Peyer's patch (tissue), 4 donors: ENCODE data around the gene ELOVL5. TPM values are rescaled to one million over a fixed set of nuclear protein-coding genes. Genes with fewer than 3 reads are reported as not detected.

Source experiments
- DNase-seq, 3 donors: peaks; one replicate each; pipeline ENCODE4 v3.0.0-alpha.2; 2017 to 2019
- H3K27ac ChIP-seq, 4 donors: fragments of 200-600 bp; sonication (generic); one replicate each; pipeline ENCODE4 v1.5.1; 2016 to 2019
- H3K27me3 ChIP-seq, 2 donors: fragments of 200-600 bp; sonication (generic); one replicate each; pipeline ENCODE4 v1.5.1; 2019
- H3K36me3 ChIP-seq, 3 donors: fragments of 200-600 bp; sonication (generic); one replicate each; pipeline ENCODE4 v1.5.1; 2016 to 2019
- H3K4me1 ChIP-seq, 4 donors: fragments of 200-600 bp; sonication (generic); one replicate each; pipeline ENCODE4 v1.5.1; 2016 to 2019
- H3K4me3 ChIP-seq, 4 donors: fragments of 200-600 bp; sonication (generic); 1 replicate in 3 of 4; 2 replicates in 1 of 4; pipeline ENCODE4 v1.5.1; 2016 to 2019; ENCODE audit warnings: mild to moderate bottlenecking in 1 of 4
- H3K9me3 ChIP-seq, 4 donors: fragments of 200-600 bp; sonication (generic); one replicate each; pipeline ENCODE4 v1.5.1; 2016 to 2019; ENCODE audit warnings: mild to moderate bottlenecking in 1 of 4
- CTCF ChIP-seq, 6 experiments: fragments of 450-650 bp in 4 of 6; fragments of 200-600 bp in 2 of 6; sonication (generic) in 1 of 6; IDR thresholded peaks; one replicate each; pipeline ENCODE4 v1.5.1; 2017 to 2019; ENCODE audit warnings: antibody characterized with exemption in 6 of 6, mild to moderate bottlenecking in 3 of 6, moderate library complexity in 1 of 6
- POLR2A ChIP-seq, 2 donors: fragments of 450-650 bp; IDR thresholded peaks; one replicate each; pipeline ENCODE4 v1.5.1; 2017; ENCODE audit warnings: antibody characterized with exemption in 2 of 2, mild to moderate bottlenecking in 2 of 2, moderate library complexity in 2 of 2
- total RNA-seq, 4 donors: library from RNA; depleted of rRNA; stranded (reverse); fragments of >200 nt; gene quantifications; one replicate each; pipeline ENCODE4 v1.1.0, GENCODE V29; 2016

Gene ELOVL5
- total RNA-seq, 4 donors from 2014 or later, result 40.3 to 101 (median 78.6) TPM

- no peaks in the 10 kb centered on the region for H3K4me1 ChIP-seq
- H3K4me3 ChIP-seq, result no peak overlapping the region
- TF ChIP-seq POLR2A (IDR thresholded peaks at IDR 0.05), result no peak
- no peak for TF ChIP-seq CTCF (IDR thresholded peaks at IDR 0.05)
- peaks cover 0 to 23% (median 0%) of the 10 kb centered on the region in 3 donors for H3K36me3 ChIP-seq
- DNase-seq, result no peak
- H3K27ac ChIP-seq, result no peak overlapping the region
- no peaks in the 10 kb centered on the region for H3K9me3 ChIP-seq
- no peaks in the 10 kb centered on the region for H3K27me3 ChIP-seq
Observed at GRCh38 chr6:53257533-53257932, 91.2 kb downstream of the ELOVL5 start.

GRCh38 chr6:53257001-53257400 is 91.7 kb downstream of the ELOVL5 start:
- H3K9me3 ChIP-seq, result no peaks in the 10 kb centered on the region
- no peaks in the 10 kb centered on the region for H3K4me1 ChIP-seq
- H3K27me3 ChIP-seq, result no peaks in the 10 kb centered on the region
- no peak overlapping the region for H3K4me3 ChIP-seq
- H3K27ac ChIP-seq, result no peak overlapping the region
- DNase-seq, result no peak
- H3K36me3 ChIP-seq, result peaks cover 0 to 17% (median 0%) of the 10 kb centered on the region in 3 donors
- TF ChIP-seq POLR2A (IDR thresholded peaks at IDR 0.05) (no peak), CTCF (IDR thresholded peaks at IDR 0.05) (no peak)

- no peak for DNase-seq
- Histone ChIP-seq H3K27ac (no peak overlapping the region), H3K9me3 (no peaks in the 10 kb centered on the region), H3K4me3 (no peak overlapping the region), H3K36me3 (no peaks in the 10 kb centered on the region), H3K27me3 (no peaks in the 10 kb centered on the region), H3K4me1 (no peaks in the 10 kb centered on the region)
- TF ChIP-seq CTCF (IDR thresholded peaks at IDR 0.05) (no peak), POLR2A (IDR thresholded peaks at IDR 0.05) (no peak)
Observed at GRCh38 chr6:53252177-53252692, 96.5 kb downstream of the ELOVL5 start.

- Histone ChIP-seq H3K36me3 (no peaks in the 10 kb centered on the region), H3K27ac (no peak overlapping the region), H3K4me3 (no peak overlapping the region), H3K4me1 (peaks cover 0 to 2% (median 0%) of the 10 kb centered on the region in 4 donors), H3K9me3 (no peaks in the 10 kb centered on the region), H3K27me3 (no peaks in the 10 kb centered on the region)
- TF ChIP-seq CTCF (IDR thresholded peaks at IDR 0.05) (no peak), POLR2A (IDR thresholded peaks at IDR 0.05) (no peak)
- DNase-seq, result no peak
Observed at GRCh38 chr6:53251033-53251672, 97.6 kb downstream of the ELOVL5 start.

- Histone ChIP-seq H3K9me3 (no peaks in the 10 kb centered on the region), H3K27me3 (no peaks in the 10 kb centered on the region), H3K36me3 (no peaks in the 10 kb centered on the region), H3K4me3 (no peak overlapping the region), H3K27ac (no peak overlapping the region), H3K4me1 (peaks cover 0 to 7% (median 0%) of the 10 kb centered on the region in 4 donors)
- no peak for DNase-seq
- TF ChIP-seq CTCF (IDR thresholded peaks at IDR 0.05) (no peak), POLR2A (IDR thresholded peaks at IDR 0.05) (no peak)
Observed at GRCh38 chr6:53250176-53251032, 98.3 kb downstream of the ELOVL5 start.
